ENCODE measurements around the gene LMBRD1.

DNA sequence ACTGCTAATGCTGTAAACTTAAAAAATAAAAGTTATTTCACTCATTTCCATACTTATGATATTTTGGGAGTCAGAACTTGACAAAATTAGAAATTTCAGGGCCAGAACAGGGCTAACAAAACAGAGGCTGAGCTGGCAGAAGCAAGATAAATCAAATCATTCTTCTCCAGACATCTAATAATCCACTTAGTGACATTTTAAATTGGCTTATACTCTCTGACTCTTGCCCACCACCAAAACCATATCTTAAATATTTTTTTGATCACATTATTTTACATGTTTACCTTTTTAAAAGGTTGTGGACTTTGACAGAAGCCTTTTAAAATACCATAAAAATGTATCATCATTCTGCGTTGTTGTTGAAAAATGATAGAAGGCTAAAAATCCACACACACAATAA lies 116.5 kb downstream of the LMBRD1 start:
- TF ChIP-seq POLR2AphosphoS5 (IDR thresholded peaks at IDR 0.05; ENCODE audit: borderline replicate concordance, low read depth, low read length): no peak
- TF ChIP-seq EZH2 (IDR thresholded peaks at IDR 0.05): no peak
